Prostate gland (tissue), 2 donors: ENCODE data around the gene SLC10A2. TPM values are rescaled to one million over a fixed set of nuclear protein-coding genes. Genes with fewer than 3 reads are reported as not detected.

Experiments
- DNase-seq: peaks from one replicate; pipeline ENCODE4 v3.0.0-alpha.2; 2019; ENCODE audit warnings: low spot score
- H3K27ac ChIP-seq, 2 donors: fragments of 200-600 bp; sonication (generic); 2 replicates each; pipeline ENCODE4 v1.5.1; 2017 to 2019
- H3K27me3 ChIP-seq: fragments of 200-600 bp; sonication (generic); replicated peaks from 2 replicates; pipeline ENCODE4 v1.5.1; 2019; ENCODE audit not compliant: insufficient read depth
- H3K36me3 ChIP-seq, 2 donors: fragments of 200-600 bp; sonication (generic); 1 replicate in 1 of 2; 2 replicates in 1 of 2; pipeline versions ENCODE4 v1.5.1 to v1.8.1; 2017 to 2019
- H3K4me1 ChIP-seq: fragments of 200-600 bp; sonication (generic); replicated peaks from 2 replicates; pipeline ENCODE4 v1.5.1; 2019
- H3K4me3 ChIP-seq, 2 donors: fragments of 200-600 bp; sonication (generic); 2 replicates each; pipeline ENCODE4 v1.5.1; 2017 to 2019
- H3K9me3 ChIP-seq: fragments of 200-600 bp; sonication (generic); 2 replicates; pipeline ENCODE4 v1.5.1; 2017
- CTCF ChIP-seq, 4 experiments: fragments of 200-600 bp in 2 of 4; fragments of 450-650 bp in 2 of 4; sonication (generic) in 2 of 4; IDR thresholded peaks; 1 replicate in 3 of 4; 2 replicates in 1 of 4; pipeline ENCODE4 v1.5.1; 2016 to 2019; ENCODE audit warnings: antibody characterized with exemption in 4 of 4, mild to moderate bottlenecking in 2 of 4, moderate library complexity in 2 of 4
- POLR2A ChIP-seq: fragments of 450-650 bp; IDR thresholded peaks from one replicate; pipeline ENCODE4 v1.6.1; 2016; ENCODE audit warnings: antibody characterized with exemption, mild to moderate bottlenecking
- POLR2AphosphoS5 ChIP-seq: sonication (generic); formaldehyde crosslinking; IDR thresholded peaks from one replicate; pipeline ENCODE4 v1.6.1; 2017; ENCODE audit warnings: antibody characterized with exemption
- WGBS: methylation state at CpG from one replicate; pipeline ENCODE4 v1.1.5; 2018; 5-methylcytosine and 5-hydroxymethylcytosine counted together
- intact Hi-C: fragments of 100-400 bp; cut with DNase I; formaldehyde crosslinking; loops from one replicate; pipeline ENCODE4 v1.14.2; 2022
- total RNA-seq, 2 donors: library from RNA; depleted of rRNA; stranded (reverse); fragments of >200 nt; gene quantifications; one replicate each; pipeline ENCODE4 v1.1.0, GENCODE V29; 2016

Gene SLC10A2
- total RNA-seq, 2 donors from 2014 or later, result not detected

- H3K9me3 ChIP-seq, result no peaks in the 10 kb centered on the region
- intact Hi-C loops, result no loop called here
- H3K27ac ChIP-seq, result no peak overlapping the region
- TF ChIP-seq CTCF (IDR thresholded peaks at IDR 0.05), result no peak
- no peak for TF ChIP-seq POLR2A
- no peak for TF ChIP-seq POLR2AphosphoS5
- H3K27me3 ChIP-seq, result no peaks in the 10 kb centered on the region
- DNase-seq, result no peak
- no peak overlapping the region for H3K4me3 ChIP-seq
- H3K4me1 ChIP-seq, result no peaks in the 10 kb centered on the region
- WGBS, result 94% methylated on average over 2 of the region's 2 CpGs
- no peaks in the 10 kb centered on the region for H3K36me3 ChIP-seq
Measured at GRCh38 chr13:103030776-103031175, 35.4 kb downstream of the SLC10A2 start.

GRCh38 chr13:103029798-103030197 lies 36.4 kb downstream of the SLC10A2 start:
- intact Hi-C loops, result no loop called here
- DNase-seq, result no peak
- H3K9me3 ChIP-seq, result no peaks in the 10 kb centered on the region
- H3K27ac ChIP-seq, result no peak overlapping the region
- TF ChIP-seq POLR2AphosphoS5, result no peak
- no peak for TF ChIP-seq CTCF (IDR thresholded peaks at IDR 0.05)
- TF ChIP-seq POLR2A, result no peak
- H3K27me3 ChIP-seq, result no peaks in the 10 kb centered on the region
- no peaks in the 10 kb centered on the region for H3K4me1 ChIP-seq
- H3K4me3 ChIP-seq, result no peak overlapping the region
- no peaks in the 10 kb centered on the region for H3K36me3 ChIP-seq
- WGBS, result 94% methylated on average over 2 of the region's 2 CpGs

GRCh38 chr13:103022336-103022735 lies 43.9 kb downstream of the SLC10A2 start:
- intact Hi-C loops, result no loop called here
- Histone ChIP-seq H3K27ac (no peak overlapping the region), H3K4me1 (no peaks in the 10 kb centered on the region), H3K9me3 (no peaks in the 10 kb centered on the region), H3K4me3 (no peak overlapping the region), H3K36me3 (no peaks in the 10 kb centered on the region), H3K27me3 (no peaks in the 10 kb centered on the region)
- peak; percentile 51 for DNase-seq
- TF ChIP-seq POLR2AphosphoS5 (peak; percentile 54), POLR2A (no peak)
- WGBS, result 11% methylated on average over 3 of the region's 3 CpGs

- 76% methylated on average over 2 of the region's 2 CpGs for WGBS
- no peaks in the 10 kb centered on the region for H3K27me3 ChIP-seq
- H3K36me3 ChIP-seq, result no peaks in the 10 kb centered on the region
- no peaks in the 10 kb centered on the region for H3K9me3 ChIP-seq
- H3K4me1 ChIP-seq, result no peaks in the 10 kb centered on the region
- H3K4me3 ChIP-seq, result no peak overlapping the region
- no peak for DNase-seq
- intact Hi-C loops, result no loop called here
- TF ChIP-seq POLR2AphosphoS5, result no peak
- TF ChIP-seq POLR2A, result no peak
- TF ChIP-seq CTCF (IDR thresholded peaks at IDR 0.05), result no peak
- no peak overlapping the region for H3K27ac ChIP-seq
Measured at GRCh38 chr13:103018556-103018955, 47.7 kb downstream of the SLC10A2 start.

GRCh38 chr13:103012646-103013045 lies 53.6 kb downstream of the SLC10A2 start:
- no peak overlapping the region for H3K4me3 ChIP-seq
- intact Hi-C loops, result no loop called here
- H3K36me3 ChIP-seq, result no peaks in the 10 kb centered on the region
- 96% methylated on average over 3 of the region's 3 CpGs for WGBS
- H3K27me3 ChIP-seq, result no peaks in the 10 kb centered on the region
- no peaks in the 10 kb centered on the region for H3K9me3 ChIP-seq
- no peaks in the 10 kb centered on the region for H3K4me1 ChIP-seq
- no peak overlapping the region for H3K27ac ChIP-seq
- no peak for DNase-seq
- TF ChIP-seq POLR2AphosphoS5 (no peak), POLR2A (no peak), CTCF (IDR thresholded peaks at IDR 0.05) (no peak)
